Hematopoietic multipotent progenitor cell treated with erythropoietin and hydrocortisone succinate and interleukin-3 and kit ligand, for 4 days (in vitro differentiated cells): ENCODE data around the gene AKAP5.
A peak's percentile ranks its signal among the peaks of the same experiment; 100 is the strongest.

ENCODE experiments used
- DNase-seq: peaks from one replicate; pipeline ENCODE4 v3.0.0-alpha.2; 2015

AKAP5 gene, protein sequence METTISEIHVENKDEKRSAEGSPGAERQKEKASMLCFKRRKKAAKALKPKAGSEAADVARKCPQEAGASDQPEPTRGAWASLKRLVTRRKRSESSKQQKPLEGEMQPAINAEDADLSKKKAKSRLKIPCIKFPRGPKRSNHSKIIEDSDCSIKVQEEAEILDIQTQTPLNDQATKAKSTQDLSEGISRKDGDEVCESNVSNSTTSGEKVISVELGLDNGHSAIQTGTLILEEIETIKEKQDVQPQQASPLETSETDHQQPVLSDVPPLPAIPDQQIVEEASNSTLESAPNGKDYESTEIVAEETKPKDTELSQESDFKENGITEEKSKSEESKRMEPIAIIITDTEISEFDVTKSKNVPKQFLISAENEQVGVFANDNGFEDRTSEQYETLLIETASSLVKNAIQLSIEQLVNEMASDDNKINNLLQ

DNA sequence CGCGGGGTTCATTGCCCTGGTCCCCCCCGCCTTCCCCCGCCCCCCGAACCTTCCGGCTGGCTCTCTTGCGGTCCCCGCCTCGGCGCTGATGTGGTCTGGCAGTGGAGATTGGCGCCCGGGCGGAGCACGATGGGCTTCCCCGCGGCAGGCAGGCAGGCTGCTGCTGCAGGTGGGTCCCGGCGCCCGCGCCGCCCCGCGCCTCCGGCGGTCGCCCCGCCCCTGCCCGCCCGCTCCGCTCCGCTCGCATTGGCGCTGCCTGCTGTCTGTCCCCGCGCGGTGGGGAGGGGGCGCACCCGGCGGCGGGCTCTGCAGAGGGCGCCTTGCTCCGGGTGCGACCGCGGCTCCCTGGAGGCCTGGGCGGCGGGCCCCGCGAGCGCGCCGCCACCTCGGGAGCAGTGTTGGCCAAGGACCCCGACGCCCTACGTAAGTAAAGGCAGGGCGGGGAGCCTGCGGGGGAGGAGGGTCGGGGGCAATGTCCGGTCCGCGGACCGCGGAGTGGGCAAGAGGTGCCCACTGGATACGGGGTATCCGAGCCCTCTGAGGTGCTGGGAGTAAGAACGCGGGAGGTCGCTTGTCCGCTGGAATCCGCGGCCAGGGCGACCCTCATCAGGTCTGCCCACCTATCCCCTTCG, at the start of gene AKAP5:
Gene AKAP5 (plus strand): TSS at position 309 of the 632 bp plus-strand sequence. CDS start 2,896 bp downstream, outside the sequence.
- DNase-seq, result peak; percentile 77

DNA sequence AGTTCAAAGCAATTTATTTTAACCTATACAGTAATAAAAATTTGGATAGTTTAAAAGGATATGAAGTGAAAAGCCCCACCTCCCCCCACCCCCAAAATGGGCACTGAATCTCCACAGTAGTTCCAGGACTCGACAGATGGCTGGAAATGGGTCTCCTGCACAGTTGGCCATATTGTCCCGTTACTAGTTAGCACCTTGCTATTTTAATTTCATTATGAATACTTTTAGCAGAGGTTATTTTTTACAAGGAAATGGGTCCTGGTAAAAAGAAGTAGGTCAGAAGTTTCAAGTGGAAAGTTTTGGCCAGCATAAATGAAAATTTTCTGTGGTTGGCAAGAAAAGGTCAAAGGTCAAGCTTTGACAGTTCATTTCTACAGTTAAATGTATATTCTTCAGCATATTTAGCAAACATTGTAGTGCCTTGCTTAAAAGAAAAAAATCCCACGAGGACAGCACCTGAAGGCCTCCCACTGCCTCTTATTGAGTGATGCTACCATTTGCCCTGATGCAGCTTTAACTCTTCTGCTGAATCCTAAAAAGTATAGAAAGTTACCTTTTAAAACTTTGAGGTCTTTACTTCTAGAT, 48.9 kb upstream of the AKAP5 start:
- no peak for DNase-seq

DNA sequence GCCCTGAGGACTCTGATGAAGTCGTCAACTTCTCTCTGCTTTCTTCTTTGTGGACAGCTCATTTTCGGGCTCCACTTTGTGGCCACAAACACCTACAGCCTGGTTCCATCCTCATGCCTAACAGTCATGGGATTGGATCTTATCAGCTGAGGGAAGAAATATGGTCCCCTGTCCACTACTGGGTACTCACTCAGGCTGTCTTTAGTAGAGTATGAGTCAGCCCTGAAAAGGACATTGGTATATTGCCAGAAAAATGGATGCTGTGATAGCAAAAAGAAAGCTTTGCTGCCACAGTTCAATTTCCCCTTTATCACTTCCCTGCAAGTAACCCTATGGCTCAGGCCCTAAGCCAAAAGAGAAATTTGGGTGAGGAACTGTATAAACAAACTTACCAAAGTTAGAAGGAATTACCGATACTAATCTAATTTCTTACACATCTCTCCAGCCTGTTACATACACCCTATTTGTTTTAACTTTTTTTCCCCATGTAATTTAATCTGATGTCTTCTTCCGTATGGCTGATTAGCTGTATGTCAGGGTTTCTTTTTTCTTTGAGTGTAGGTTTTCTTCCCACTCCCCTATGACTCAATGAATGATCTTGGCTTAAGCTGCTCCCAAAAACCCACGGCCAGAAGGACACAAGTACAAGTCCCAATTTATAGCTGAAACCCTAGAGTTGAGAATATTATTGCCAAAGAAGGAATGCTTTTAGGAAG, 48.1 kb upstream of the AKAP5 start:
- DNase-seq, result peak; percentile 35

DNA sequence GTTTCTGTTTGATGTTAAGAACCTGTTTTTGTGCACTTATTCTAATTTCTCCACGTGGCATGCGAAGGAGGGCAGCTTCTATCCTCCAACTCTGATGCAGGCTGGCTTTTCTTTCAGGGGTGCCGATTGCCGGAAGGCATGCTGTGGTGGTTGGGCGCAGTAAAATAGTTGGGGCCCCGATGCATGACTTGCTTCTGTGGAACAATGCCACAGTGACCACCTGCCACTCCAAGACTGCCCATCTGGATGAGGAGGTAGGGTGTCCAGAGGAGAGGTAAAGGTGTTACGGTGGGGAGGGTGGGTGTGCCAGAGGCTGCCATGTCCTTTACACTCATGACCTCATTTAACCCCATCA, 47.6 kb upstream of the AKAP5 start:
- DNase-seq, result no peak

DNA sequence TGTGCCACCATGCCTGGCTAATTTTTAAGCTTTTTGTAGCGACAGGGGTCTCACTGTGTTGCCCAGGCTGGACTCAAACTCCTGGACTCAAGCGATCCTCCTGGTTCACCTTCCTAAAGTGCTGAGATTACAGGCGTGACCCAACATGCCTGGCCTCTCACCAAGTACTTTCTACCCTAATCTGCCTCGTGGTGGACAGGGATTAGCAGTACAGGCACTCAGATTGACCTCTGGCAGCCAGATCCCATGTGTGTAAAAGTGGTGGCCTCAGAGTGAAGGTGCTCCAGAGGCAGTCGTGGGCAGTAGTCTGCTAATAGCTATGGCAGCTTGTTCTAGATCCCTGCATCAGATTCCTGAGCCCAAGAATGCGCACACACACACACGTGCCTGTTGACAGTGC, 46.3 kb upstream of the AKAP5 start:
- no peak for DNase-seq

DNA sequence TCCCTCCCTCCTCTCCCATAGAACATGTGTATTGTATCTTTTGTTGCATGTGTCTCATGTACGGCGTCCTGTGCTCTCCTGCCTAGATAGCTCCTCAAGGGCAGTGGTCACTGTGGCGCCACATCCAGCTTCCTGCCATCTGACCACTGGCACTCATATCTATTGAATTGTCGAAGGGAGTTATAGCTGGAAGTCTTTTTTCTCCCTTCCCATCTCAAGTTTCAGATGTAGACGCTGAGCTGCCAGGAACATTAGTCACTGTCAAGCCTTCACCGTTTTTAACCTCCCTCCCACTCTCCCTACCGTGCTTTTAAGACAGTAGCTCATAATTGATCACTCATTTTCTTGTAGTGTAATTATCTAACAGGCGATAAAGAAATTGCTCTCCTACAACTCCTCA, 44.1 kb upstream of the AKAP5 start:
- DNase-seq, result no peak

DNA sequence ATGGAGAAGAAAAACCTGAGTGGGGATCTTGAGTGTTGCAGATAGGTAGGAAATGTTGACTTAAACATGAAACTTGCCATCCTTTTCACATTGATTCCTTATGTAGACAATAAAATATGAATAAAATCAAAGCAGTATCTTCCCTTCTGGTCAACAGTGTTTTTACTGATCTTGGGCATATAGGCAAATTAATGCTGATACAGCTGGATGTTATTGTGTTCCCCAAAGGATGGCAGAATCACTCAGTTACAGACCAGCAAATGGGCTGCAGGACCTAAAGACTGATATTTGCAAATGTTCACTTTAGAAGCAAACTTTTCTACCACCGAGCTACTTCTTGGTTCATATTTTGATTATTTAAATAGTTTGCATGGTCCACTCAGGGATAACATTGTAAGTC, 43.3 kb upstream of the AKAP5 start:
- DNase-seq, result no peak

DNA sequence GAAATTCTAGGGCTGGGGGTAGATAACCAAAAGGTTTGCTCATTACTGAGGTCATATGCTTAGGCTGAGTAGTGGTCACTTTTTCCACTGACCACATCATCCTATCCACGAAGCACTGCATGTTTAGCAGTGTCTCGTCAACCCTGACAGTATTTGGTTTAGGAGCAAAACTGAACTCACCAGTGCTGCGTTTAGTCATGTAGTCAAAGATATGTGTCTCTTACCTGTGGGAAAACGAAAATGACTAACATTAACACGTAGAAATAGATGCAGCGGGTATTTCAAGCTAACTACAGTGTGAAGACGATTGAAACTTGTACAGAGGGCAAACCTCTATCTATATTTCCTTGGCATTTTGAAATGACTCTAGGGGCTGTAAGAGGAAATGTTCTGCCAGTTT, 42.5 kb upstream of the AKAP5 start:
- DNase-seq, result no peak

DNA sequence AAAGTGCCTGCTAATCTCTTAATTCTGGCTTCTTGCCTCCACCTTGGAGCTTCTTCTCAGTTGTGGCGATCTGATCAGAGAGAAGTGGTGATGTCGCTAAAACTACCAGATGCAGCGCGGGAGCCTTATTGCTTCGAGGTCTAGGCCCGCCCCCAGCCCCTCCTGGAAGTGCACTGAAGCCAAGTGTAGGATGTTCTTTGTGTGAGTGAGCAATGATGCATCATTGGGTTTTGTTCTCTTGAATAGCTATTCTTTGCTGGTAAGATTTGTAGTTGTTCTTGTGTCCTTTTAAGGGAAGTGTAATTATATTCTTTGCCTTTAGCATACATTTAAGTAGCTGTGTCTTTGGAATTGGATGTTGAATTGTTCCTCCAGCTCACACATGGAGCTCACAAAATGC, 41.3 kb upstream of the AKAP5 start:
- DNase-seq, result no peak

DNA sequence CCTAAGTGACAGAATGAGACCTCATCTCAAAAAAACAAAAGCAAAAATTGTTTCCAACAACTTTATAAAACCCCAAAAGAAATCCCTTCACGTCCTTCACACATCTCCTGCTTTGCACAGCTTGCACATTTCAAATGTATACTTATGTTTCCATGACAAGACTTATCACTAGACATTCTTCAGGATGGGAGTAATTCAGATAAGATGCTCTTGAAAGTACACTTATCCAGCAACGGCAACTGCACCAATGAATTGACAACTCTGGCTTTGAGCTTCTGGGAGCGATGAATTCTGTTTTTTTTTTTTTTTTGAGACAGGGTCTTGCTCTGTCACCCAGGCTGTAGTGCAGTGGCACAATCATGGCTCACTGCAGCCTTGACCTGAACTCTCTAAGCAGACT, 30.8 kb upstream of the AKAP5 start:
- no peak for DNase-seq

DNA sequence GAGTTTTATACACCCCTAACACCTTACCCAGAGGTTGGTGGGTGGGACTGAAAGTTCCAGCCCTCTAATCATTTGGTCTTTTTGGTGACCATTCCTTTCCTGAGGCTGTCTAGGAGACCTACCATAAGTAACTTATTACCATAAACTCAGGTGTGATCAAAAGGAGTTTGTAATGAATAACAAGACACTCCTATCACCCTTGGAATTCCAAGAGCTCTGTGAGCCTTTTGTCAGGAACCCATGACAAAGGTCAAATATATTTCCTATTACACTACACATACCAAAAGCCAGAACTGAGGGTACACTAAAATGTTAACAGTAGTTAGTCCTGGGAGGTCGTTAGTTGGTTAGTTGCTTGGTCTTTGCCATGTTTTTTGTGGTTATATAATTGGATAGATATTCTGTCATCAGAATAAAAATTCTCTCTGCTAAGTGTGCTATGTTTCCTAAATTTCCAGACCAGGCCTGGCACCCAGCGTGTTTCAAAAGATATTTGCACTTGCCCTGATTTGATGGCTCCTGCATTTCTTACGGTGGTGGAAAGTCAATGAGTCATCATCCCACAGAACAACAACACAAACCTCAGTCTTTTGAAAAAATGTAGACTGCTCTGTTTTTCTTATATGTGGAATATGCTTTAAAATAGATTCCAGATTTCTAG, 27.0 kb upstream of the AKAP5 start:
- no peak for DNase-seq

DNA sequence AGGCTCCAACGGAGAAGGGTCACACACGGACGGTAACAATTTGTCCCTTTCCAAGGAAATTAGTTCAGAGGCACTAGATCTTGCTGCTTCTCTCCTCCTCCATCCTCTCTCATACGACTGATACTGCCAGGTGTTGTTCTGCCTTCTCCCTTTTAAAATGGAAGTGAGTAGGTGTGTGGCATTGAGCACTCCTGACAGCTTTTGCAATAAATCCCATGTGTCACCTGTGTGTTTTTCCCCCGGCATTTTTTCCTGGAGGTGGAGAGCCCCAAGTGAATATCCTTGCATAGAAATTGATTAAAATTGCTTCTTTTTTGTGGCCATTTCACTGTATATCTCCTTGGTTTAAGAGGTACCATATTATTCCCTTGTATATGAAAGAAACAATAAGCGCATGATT, 26.2 kb upstream of the AKAP5 start:
- no peak for DNase-seq

DNA sequence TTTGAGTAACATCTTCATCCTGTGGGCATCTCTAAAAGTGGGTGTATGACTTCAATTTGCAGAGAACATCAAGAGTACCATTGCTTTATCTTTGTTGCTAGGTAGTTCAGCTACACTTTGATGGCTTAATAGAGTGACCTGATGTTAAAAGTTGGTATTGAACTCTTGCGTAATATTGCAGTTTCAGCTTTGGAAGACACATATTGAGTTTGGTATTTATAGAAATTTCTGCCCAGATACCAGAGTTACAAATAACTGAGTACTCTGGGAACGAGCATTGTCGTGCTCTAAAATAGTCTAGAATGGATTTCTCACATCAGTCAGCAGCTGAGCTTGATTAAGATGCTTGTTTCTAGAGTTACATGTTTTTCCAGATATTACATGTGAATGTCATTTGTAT, 24.8 kb upstream of the AKAP5 start:
- no peak for DNase-seq

DNA sequence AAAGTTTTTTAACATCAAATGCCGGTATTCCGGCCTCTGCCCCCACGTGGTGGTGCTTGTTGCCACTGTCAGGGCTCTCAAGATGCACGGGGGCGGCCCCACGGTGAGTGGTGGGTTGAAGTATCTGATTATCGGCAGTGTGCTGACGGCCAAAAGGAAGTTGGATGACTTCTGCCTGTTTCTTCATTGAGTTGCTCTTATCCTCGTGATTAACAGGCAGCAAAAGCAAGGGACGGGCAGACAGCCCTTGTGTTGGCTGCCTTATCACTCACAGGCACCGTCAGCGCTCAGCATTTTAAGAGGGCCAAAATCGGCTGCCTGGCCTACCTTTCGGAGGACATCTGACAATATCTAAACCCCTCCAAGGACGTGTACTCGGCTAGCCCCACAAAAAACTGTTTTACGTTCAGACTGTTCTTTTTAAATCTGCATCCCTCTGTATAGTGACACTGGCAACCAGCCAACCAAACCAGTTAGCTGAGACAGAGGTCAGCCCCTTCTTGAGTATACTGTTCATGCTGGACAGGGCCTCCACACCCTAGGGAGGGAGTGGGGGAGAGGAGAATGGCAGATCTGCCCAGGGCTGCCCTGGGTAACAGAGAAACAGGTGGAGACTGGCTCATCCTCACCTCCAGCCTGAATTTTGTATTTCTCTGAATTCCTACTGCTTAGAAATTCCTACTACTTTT, 22.9 kb upstream of the AKAP5 start:
- peak; percentile 81 for DNase-seq

DNA sequence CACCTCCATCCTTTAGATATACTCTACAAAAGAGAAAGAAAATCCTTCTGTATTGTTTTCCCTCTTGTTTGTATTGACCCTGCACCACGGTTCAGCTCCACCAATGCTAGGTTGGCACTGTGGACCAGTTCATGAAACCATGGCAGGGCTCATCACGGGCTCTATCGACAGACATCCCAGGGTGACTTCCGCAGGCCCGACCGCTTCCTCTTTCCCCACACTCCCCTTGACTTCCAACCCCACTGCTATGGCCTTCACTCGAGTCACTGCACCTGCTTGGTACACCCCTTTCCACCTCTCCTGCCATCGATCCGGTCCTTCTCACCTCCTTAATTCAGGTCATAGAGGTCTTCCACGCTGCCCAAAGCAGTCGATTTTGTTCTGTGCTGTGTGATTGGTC, 21.2 kb upstream of the AKAP5 start:
- DNase-seq, result no peak

DNA sequence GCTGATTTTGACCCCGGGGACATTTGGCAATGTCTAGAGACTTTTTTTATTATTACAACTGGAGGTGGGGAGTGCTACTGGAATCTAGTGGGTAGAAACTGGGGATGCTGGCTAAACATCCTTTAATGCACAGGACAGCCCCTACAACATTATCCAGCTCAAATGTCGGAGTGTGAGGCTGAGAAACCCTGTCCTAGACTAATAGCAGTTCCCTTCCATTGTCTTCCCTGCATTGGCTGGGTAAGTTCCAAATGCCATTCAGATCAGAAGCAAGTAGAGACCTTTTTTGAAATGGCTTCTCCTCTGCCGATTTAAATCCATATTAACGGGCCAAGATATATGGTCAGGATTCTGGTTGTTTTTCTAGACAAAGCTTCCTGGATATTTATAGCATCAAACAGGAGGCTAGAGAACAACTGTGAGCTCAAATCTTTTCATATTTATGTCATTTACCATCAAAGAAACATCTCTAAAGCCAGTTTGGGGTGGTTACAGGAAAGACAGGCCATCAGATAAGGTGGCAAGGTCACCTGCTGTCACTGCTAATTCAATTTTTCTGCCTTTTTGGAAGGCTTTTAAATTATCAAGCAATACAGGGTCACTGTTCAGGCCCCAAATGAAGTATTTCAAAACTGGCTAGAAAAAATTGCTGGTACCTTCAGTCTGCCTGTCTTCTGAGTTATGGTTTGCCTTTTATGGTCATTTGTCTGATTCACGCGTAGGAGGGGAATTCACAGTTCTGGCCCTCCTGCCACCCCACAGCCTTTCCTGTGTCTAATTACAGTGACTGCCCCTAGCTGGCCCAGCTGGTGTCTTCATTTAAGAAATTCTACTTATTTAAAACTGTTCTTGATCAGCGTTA, 20.1 kb upstream of the AKAP5 start:
- no peak for DNase-seq

DNA sequence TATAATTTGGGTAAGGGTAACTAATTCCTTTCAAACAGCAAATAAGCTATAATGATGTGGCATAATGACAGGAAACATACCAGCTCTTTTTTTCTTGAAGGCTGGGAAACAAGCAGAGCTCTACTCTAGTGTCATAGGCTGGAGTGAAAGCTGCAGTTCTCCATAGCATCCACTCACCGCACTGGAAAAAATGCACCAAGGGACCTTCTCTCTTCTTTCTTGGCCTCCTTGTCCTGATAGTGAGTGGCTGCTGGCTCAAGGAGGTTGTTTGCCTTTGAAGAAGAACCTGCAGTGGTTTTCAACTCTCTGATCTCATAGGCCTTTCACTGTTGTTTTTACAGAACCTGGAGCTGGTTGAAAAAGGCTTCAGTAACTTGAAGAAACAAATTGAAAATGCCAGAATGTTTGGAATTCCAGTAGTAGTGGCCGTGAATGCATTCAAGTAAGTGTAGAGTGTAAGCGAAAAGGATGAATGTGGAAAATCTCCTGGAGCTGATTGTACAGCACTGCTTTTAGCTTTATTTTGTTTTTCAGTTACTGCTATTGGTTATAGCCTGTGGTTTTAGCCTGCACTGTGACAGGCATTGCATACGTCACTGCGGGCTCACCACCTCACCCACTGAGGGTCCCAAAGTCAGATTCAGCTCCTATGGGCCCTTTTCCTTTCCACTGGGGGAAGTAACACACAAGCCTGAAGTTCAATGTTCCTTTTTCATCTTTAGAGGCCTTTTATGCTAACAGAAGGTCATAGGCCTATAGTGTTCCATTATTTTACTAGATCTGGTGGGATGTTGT, 17.2 kb upstream of the AKAP5 start:
- DNase-seq, result no peak

DNA sequence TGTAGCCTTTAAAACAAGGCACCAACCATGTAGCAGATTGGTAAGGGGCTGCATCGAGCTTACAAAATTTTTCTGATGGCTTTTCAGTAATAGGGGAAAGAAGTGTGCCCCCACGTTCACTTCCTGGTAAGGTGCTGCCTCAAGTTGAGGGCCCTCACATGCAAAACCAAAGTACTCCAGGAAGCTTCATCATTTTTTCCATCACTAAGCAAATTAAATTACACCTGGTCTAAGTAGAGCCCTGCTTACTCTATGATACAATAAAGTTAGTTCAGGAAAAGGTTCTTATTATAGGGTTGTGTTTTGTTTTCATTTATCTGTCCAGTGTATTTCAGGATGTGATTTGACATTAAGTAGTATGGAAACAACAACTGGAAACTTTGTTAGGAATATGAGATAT, 15.0 kb upstream of the AKAP5 start:
- DNase-seq, result no peak

DNA sequence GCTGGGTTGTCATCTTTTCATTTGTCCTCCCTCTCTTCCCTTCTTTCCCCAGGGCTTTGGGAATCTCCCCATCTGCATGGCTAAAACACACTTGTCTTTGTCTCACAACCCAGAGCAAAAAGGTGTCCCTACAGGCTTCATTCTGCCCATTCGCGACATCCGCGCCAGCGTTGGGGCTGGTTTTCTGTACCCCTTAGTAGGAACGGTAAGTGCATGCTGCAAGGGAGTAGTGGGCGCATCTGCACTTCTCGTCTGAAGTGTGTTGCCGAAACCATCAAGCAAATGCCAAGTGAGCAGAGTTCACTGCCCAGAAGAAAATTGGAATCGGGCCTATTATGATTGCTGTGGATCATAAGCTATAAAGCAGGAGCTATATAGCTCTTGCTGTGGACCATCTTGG, 10.6 kb upstream of the AKAP5 start:
- no peak for DNase-seq

DNA sequence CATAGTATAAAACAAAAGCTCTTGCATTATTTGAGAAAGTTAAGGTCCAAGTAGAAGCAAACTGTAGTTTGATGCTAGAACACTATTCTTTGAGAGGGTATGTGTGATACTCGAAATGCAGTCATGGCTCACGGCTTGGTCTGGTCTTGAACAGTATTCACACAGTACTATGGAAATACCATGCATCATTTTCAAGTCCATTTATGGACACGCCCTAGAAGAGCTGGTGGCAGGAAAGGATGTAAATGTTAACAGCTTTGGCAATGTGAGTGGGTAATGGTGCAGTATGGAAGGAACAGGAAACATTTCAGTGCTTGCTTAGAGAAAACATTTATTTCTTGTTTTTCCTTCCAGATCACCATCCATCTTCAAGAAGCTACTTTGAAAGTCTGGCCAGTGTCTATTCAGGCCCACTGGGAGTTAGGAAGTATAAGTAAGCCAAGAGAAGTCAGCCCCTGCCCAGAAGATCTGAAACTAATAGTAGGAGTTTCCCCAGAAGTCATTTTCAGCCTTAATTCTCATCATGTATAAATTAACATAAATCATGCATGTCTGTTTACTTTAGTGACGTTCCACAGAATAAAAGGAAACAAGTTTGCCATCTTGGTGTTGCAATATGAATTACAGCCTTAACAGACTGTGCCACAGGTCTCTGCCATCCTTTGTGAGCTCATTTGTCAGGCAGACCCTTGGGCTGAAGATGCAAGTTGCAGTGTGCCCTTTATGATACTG, 5.7 kb upstream of the AKAP5 start:
- no peak for DNase-seq
